Measurements from ENCODE around the gene CDC23.

- no peak for TF ChIP-seq POLR2A (IDR thresholded peaks at IDR 0.05)
- TF ChIP-seq, protein P1, sequence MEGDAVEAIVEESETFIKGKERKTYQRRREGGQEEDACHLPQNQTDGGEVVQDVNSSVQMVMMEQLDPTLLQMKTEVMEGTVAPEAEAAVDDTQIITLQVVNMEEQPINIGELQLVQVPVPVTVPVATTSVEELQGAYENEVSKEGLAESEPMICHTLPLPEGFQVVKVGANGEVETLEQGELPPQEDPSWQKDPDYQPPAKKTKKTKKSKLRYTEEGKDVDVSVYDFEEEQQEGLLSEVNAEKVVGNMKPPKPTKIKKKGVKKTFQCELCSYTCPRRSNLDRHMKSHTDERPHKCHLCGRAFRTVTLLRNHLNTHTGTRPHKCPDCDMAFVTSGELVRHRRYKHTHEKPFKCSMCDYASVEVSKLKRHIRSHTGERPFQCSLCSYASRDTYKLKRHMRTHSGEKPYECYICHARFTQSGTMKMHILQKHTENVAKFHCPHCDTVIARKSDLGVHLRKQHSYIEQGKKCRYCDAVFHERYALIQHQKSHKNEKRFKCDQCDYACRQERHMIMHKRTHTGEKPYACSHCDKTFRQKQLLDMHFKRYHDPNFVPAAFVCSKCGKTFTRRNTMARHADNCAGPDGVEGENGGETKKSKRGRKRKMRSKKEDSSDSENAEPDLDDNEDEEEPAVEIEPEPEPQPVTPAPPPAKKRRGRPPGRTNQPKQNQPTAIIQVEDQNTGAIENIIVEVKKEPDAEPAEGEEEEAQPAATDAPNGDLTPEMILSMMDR (IDR thresholded peaks at IDR 0.05): no peak
Measured at GRCh38 chr5:138180841-138181240, 32.3 kb downstream of the CDC23 start.

All from uterus (tissue), 2 donors.